Effector memory CD4-positive, alpha-beta T cell (primary cell): ENCODE data around the gene MKNK1.

Experiments used
- DNase-seq, 3 donors: peaks; one replicate each; pipeline ENCODE4 v3.0.0-alpha.2; 2020
- H3K27ac ChIP-seq: 2 replicates; pipeline ENCODE4 v1.7.0; 2013; ENCODE audit warnings: mild to moderate bottlenecking, low read length, moderate library complexity; ENCODE audit not compliant: insufficient read depth, poor library complexity, severe bottlenecking
- H3K27me3 ChIP-seq: replicated peaks from 2 replicates; pipeline ENCODE4 v1.7.0; 2013; ENCODE audit warnings: mild to moderate bottlenecking, low read length; ENCODE audit not compliant: insufficient read depth, control insufficient read depth, poor library complexity, severe bottlenecking
- H3K36me3 ChIP-seq: 2 replicates; pipeline ENCODE4 v1.7.0; 2013; ENCODE audit warnings: mild to moderate bottlenecking, low read length, moderate library complexity; ENCODE audit not compliant: control insufficient read depth, insufficient read depth
- H3K4me1 ChIP-seq: 2 replicates; pipeline ENCODE4 v1.7.0; 2013; ENCODE audit warnings: low read length, mild to moderate bottlenecking; ENCODE audit not compliant: control insufficient read depth, insufficient read depth, poor library complexity, severe bottlenecking
- H3K4me3 ChIP-seq: 2 replicates; pipeline ENCODE4 v1.7.0; 2013; ENCODE audit warnings: low read length, low read depth, mild to moderate bottlenecking; ENCODE audit not compliant: insufficient read depth, poor library complexity, severe bottlenecking
- H3K9me3 ChIP-seq: 2 replicates; pipeline ENCODE4 v1.7.0; 2013; ENCODE audit warnings: mild to moderate bottlenecking, low read length, moderate library complexity; ENCODE audit not compliant: control insufficient read depth

MKNK1 gene

DNA sequence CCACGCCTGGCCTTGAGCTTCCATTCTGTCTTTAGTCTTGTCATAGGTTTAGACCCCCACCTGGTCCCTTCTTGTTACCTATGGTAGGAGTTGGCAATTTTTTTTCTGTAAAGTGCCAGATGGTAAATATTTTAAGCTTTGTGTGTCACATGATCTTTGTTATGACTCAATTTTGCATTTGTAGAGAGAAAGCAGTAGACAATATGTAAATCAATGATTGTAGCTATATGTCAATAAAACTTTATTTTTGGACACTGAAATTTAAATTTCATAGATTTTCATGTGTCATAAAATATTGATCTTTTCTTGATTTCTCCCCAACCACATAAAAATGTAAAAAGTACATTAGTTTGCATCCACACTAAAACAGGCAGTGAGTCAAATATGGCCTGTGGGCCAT lies 8.0 kb downstream of the MKNK1 start:
- DNase-seq = no peak
- Histone ChIP-seq H3K9me3 (no peaks in the 10 kb centered on the region), H3K36me3 (peaks cover 23% of the 10 kb centered on the region), H3K4me1 (peaks cover 20% of the 10 kb centered on the region), H3K27ac (no peak overlapping the region), H3K27me3 (no peaks in the 10 kb centered on the region), H3K4me3 (no peak overlapping the region)

DNA sequence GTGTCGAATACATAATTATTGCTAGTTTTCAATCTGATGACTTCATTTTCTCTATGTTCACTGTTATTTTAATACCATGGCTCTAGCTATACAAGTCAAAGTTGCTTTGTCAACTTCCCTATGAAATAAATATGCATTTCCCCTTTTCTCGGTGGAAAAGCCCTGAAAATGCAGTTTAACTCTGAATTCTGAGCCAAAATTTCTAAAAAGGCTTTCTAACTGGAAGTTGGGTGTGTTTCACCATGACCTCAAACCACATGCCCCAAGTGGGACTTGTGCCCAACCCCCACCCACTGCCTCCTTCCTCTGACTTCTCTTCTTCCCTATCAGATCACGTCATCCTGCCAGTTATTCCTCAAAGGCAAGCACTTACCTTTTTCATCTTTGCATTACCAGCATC lies 8.9 kb downstream of the MKNK1 start:
- Histone ChIP-seq H3K4me1 (peaks cover 20% of the 10 kb centered on the region), H3K4me3 (no peak overlapping the region), H3K27me3 (no peaks in the 10 kb centered on the region), H3K9me3 (no peaks in the 10 kb centered on the region), H3K27ac (no peak overlapping the region), H3K36me3 (peaks cover 31% of the 10 kb centered on the region)
- no peak for DNase-seq

GRCh38 chr1:46594063-46594462 lies 10.0 kb downstream of the MKNK1 start:
- no peak for DNase-seq
- no peaks in the 10 kb centered on the region for H3K27me3 ChIP-seq
- no peak overlapping the region for H3K27ac ChIP-seq
- no peak overlapping the region for H3K4me3 ChIP-seq
- H3K36me3 ChIP-seq = peaks cover 41% of the 10 kb centered on the region
- H3K4me1 ChIP-seq = peaks cover 13% of the 10 kb centered on the region
- no peaks in the 10 kb centered on the region for H3K9me3 ChIP-seq

- Histone ChIP-seq H3K36me3 (peaks cover 45% of the 10 kb centered on the region), H3K4me1 (peaks cover 10% of the 10 kb centered on the region), H3K4me3 (no peak overlapping the region), H3K9me3 (no peaks in the 10 kb centered on the region), H3K27me3 (no peaks in the 10 kb centered on the region), H3K27ac (no peak overlapping the region)
- DNase-seq = no peak
Observed at GRCh38 chr1:46592823-46593222, 11.2 kb downstream of the MKNK1 start.

DNA sequence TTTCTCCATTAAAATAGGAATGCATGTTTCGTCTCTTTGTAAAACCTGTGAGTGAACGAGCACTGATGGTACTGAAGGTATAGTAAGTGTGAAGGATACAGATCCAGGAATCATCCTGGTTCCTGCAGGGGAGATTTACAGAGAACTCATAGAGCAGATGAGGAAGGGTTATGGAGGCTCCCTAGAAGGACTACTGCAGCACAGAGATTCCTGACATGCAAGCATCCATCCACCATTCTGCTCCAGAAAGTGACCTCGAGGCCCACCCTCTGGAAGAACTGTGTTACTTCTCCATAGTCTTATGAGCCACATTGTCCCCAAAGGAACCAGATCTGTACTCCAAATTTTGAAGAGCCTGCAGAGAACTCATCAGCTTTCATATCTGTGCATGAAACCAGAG lies 14.5 kb downstream of the MKNK1 start:
- H3K36me3 ChIP-seq = peaks cover 54% of the 10 kb centered on the region

DNA sequence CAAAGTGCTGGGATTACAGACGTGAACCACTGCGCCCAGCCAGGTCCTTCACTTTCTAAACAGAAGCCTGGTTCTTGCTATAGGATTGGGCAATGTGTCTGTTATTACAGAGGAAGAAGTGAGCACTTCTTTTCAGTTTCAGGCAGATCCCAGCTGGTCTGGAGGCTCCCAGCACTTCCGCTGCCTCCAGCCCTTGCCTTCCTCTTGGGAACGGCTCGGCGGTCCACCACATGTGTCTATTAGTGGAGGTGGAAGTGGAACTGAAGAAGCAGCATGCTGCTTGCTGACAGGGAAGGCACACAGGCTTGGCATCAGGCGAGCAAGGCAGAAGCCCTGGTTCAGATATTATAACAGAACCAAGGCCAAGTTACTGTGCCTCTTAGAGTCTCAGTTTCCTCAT lies 17.0 kb downstream of the MKNK1 start:
- Histone ChIP-seq H3K36me3 (peaks cover 47% of the 10 kb centered on the region), H3K27me3 (no peaks in the 10 kb centered on the region), H3K4me3 (no peak overlapping the region), H3K4me1 (peaks cover 3% of the 10 kb centered on the region), H3K27ac (no peak overlapping the region), H3K9me3 (no peaks in the 10 kb centered on the region)
- no peak for DNase-seq

More for the DNA sequence above, 14.5 kb downstream of the MKNK1 start:
- DNase-seq = no peak
- no peaks in the 10 kb centered on the region for H3K9me3 ChIP-seq
- H3K4me3 ChIP-seq = no peak overlapping the region
- no peaks in the 10 kb centered on the region for H3K27me3 ChIP-seq
- H3K4me1 ChIP-seq = peaks cover 1% of the 10 kb centered on the region
- H3K27ac ChIP-seq = no peak overlapping the region

DNA sequence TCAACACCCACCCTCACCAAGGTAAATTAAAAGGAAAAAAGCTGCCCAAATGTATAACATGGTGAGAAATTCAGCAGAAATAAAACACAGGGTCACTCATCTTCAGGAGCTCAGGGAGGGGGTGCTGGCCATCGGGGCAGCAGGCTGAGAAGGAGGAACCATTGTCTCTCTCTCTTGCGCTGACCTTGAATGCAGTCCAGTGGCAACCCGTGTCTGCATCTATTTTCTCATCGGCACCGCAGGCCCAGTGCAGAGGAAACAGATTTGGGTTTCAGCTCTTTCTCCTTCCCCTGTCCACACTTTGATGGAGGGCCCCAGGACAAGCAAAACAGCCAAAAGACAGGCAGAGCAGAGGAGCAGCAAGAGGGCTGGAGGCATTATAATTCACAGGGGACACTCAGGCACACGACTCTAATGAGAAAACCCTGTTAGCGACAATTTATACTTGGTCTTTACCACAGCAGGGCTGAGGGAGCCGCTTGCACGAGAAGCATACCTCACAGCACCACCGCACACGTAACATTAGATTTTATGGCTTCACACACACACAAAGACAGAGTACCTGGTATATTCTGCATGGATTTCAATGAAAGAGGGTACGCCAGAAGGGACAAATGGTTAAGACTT lies 18.6 kb downstream of the MKNK1 start:
- H3K27ac ChIP-seq = no peak overlapping the region
- peaks cover 15% of the 10 kb centered on the region for H3K4me1 ChIP-seq
- no peak overlapping the region for H3K4me3 ChIP-seq
- H3K27me3 ChIP-seq = no peaks in the 10 kb centered on the region
- DNase-seq = no peak
- peaks cover 33% of the 10 kb centered on the region for H3K36me3 ChIP-seq
- H3K9me3 ChIP-seq = no peaks in the 10 kb centered on the region

DNA sequence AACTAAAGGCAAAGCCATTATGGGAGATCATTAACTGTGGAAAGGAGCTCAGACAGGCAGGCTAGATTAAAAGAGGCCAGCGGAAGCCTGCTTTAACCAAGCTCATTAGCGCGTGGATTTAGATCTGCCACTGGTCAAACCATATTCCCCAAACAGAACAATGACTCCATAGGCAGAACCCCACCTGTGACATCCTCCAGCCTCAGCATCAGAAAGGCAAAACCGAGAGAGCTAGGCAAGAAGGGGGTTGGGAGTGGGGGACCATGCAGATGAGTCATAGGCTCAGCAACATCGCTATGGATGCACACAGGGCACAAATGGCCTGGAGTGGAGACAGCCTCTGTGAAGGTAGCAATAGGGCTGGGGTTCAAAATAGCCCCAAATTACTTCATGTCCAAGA lies 20.6 kb downstream of the MKNK1 start:
- Histone ChIP-seq H3K9me3 (no peaks in the 10 kb centered on the region), H3K36me3 (peaks cover 22% of the 10 kb centered on the region), H3K27ac (no peak overlapping the region), H3K4me3 (no peak overlapping the region), H3K4me1 (peaks cover 15% of the 10 kb centered on the region), H3K27me3 (no peaks in the 10 kb centered on the region)
- no peak for DNase-seq

- Histone ChIP-seq H3K4me3 (no peak overlapping the region), H3K4me1 (peaks cover 15% of the 10 kb centered on the region), H3K27ac (no peak overlapping the region), H3K27me3 (no peaks in the 10 kb centered on the region), H3K36me3 (peaks cover 22% of the 10 kb centered on the region), H3K9me3 (no peaks in the 10 kb centered on the region)
- no peak for DNase-seq
Observed at GRCh38 chr1:46582972-46583371, 21.1 kb downstream of the MKNK1 start.

DNA sequence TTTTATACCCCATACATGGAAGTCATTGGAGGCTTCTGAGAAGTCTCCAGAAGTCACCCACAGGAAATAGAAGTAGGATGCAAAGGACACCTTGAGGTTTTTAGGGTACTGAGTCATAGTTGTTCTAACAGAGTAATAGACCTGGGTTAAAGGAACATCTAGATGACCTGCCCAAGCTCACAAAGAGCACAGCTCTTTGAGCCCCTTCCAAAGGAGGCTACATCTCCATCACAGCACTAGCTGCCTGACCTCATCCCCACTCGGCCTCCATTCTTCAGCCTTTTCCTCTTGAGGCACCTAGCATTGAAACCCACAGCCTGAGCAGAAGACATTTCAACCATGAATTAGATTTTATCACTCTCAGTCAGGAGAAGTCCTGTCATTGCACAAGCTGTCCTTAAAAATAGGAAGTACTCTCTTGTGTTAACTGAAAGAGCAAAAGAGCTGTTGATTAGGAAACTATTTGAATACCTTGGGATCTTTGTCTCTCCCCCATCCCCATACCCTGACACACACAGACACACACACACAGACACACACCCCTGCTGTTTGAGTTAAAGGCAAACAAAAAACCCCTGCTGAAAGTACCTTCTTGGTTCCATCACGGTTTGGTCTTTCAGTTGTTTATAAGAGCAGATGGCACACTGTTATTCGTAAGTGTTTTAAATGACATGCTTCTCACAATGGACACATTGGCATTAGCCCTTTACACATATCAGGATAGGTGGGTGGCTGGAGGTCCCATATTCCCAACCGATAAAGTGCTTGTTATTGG lies 22.2 kb downstream of the MKNK1 start:
- Histone ChIP-seq H3K27me3 (no peaks in the 10 kb centered on the region), H3K9me3 (no peaks in the 10 kb centered on the region), H3K4me3 (no peak overlapping the region), H3K36me3 (peaks cover 26% of the 10 kb centered on the region), H3K27ac (peak overlapping the region; percentile 29), H3K4me1 (peaks cover 15% of the 10 kb centered on the region)
- no peak for DNase-seq
